HG02884 (cell line): ENCODE results near the gene EGLN1.
A peak's percentile ranks its signal among the peaks of the same experiment; 100 is the strongest.
"Not testable (repeated sequence)": the region's sequence is repeated elsewhere in the genome, so short reads cannot be mapped to it uniquely, and the experiment has no call there.

ENCODE experiments used
- ATAC-seq: cut with Tn5 transposase; IDR thresholded peaks from one replicate; pipeline ENCODE4 v1.9.1; 2021; ENCODE audit warnings: mild to moderate bottlenecking, moderate library complexity; ENCODE audit not compliant: unreplicated experiment

The EGLN1 gene

GRCh38 chr1:231421971-231422797 is at the start of gene EGLN1:
Gene EGLN1 (minus strand): TSS chr1:231422287. CDS start chr1:231421888, 399 bp downstream.
- ATAC-seq: peak; percentile 75

DNA sequence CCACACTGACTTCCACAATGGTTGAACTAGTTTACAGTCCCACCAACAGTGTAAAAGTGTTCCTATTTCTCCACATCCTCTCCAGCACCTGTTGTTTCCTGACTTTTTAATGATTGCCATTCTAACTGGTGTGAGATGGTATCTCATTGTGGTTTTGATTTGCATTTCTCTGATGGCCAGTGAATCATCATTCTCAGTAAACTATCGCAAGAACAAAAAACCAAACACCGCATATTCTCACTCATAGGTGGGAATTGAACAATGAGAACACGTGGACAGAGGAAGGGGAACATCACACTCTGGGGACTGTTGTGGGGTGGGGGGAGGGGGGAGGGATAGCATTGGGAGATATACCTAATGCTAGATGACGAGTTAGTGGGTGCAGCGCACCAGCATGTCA is 49.4 kb upstream of the EGLN1 start:
- ATAC-seq: not testable (repeated sequence)

DNA sequence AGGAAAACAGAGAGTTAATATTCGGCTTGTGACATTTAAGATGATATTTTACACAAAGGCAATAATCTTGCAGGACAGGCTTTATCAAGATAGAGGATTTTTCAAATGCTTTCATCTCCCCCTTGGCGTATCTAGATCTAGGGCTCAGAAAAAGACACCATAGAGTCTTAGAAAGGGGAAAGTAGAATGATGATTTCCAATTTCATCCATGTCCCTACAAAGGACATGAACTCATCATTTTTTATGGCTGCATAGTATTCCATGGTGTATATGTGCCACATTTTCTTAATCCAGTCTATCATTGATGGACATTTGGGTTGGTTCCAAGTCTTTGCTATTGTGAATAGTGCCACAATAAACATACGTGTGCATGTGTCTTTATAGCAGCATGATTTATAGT is 48.9 kb upstream of the EGLN1 start:
- not testable (repeated sequence) for ATAC-seq

DNA sequence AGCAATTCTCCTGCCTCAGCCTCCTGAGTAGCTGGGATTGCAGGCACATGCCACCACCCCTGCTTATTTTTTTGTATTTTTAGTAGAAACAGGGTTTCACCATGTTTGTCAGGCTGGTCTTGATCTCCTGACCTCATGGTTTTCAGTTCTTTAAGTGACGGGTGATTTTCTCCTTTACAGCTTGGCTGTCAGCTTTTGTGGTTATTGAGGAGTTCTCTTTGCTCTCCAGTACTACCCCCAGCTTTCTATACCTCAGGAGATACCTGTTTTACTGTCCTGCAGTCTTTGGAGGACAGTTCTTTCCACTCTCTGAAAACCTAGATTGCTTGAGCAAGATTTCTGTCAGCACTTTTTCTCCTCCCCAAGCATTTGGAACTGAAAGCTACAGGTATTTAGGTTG is 45.9 kb upstream of the EGLN1 start:
- ATAC-seq: no peak

DNA sequence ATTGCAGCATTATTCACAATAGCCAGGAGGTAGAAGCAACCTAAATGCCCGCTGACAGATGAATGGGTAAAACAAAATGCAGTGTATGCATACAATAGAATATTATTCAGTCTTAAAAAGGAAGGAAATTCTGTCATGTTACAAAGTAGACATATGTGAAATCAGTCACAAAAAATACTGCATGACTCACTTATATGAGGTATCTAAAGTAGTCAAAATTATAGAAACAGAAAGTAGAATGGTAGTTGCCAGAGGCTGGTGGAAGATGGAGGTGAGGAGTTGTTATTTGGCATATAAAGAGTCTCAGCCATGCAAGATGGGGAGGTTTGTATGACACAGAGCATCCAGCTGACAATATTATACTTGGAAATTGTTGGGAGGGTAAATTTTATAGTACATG is 43.0 kb upstream of the EGLN1 start:
- ATAC-seq: no peak

GRCh38 chr1:231463541-231463940 is 41.5 kb upstream of the EGLN1 start:
- no peak for ATAC-seq

DNA sequence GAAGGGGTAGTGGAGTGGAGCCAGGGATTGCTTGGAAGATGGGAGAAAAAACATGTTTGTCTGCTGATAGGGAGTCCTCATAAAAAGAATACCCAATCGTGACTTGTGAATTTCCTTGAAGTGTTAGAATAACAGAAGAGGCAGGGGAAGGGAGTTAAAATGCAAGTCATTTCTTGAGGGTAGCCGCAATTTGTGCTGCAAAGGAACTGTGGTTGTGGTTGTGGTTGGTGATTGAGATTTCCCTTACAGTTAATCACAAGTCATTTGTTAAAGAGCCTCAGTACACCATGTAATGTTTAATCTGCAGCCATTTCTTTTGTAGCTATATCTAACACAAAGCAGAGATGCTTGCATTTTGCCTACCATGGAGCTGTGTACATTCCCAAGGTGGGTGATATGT is 38.5 kb upstream of the EGLN1 start:
- peak; percentile 75 for ATAC-seq

- not testable (repeated sequence) for ATAC-seq
Observed at GRCh38 chr1:231459438-231459837, 37.4 kb upstream of the EGLN1 start.

DNA sequence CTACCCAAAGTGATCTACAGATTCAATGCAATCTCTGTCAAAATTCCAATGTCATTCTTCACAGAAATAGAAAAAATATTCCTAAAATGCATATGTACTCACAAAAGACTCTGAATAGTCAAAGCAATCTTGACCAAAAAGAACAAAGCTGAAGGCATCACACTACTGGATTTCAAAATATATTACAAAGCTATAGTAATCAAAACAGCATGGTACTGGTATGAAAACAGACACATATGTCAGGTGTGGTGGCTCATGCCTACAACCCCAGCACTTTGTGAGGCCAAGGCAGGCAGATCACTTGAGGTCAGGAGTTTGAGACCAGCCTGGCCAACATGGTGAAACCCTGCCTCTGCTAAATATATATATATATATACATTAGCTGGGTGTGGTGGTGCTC is 35.9 kb upstream of the EGLN1 start:
- not testable (repeated sequence) for ATAC-seq

DNA sequence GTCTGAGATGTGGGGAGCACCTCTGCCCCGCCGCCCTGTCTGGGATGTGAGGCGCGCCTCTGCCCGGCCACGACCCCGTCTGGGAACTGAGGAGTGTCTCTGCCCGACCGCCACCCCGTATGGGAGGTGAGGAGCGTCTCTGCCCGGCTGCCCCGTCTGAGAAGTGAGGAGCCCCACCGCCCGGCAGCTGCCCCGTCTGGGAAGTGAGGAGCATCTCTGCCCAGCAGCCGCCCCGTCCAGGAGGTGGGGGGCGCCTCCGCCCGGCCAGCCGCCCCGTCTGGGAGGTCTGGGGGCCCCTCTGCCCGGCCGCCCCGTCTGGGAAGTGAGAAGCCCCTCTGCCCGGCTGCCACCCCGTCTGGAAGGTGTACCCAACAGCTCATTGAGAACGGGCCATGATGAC is 32.0 kb upstream of the EGLN1 start:
- ATAC-seq: not testable (repeated sequence)

GRCh38 chr1:231446138-231446537 is 24.1 kb upstream of the EGLN1 start:
- ATAC-seq: no peak

DNA sequence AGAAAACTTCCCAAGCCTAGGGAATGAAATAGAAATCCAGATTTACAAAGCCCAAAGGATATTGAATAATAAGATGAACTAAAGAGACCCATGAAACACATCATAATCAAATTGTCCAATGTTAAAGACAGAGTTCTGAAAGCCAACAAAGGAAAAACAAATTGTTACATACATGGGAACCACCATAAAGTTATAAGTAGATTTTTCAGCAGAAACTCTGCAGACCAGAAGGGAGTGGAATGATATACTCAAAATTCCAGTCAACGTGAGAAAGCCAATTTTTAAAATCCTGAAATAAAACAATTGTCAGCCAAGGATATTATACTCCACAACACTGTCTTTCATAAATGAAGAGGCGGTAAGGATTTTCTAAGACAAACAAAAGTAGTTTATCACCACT is 22.0 kb upstream of the EGLN1 start:
- ATAC-seq: no peak

DNA sequence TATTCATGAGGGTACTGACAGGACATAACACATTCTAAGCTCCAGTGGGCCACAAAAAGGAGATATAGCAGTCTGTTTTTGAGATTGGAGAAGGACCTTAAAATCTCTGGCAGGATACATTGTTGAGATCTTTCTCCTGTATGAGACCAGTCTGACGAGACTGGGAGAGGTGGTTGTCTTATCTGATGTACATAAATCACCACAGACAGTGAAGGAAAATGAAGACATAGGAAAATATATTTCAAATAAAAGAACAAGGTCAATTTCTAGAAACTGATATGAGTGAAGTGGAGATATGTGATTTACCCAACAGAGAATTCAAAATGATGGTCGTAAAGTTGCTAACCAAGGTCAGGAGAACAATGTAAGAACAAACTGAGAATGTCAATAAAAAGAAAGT is 21.3 kb upstream of the EGLN1 start:
- ATAC-seq: no peak

GRCh38 chr1:231442735-231443134 is 20.6 kb upstream of the EGLN1 start:
- ATAC-seq: no peak

- no peak for ATAC-seq
Observed at GRCh38 chr1:231432996-231433395, 10.9 kb upstream of the EGLN1 start.

- ATAC-seq: no peak
Observed at GRCh38 chr1:231431665-231432415, 9.8 kb upstream of the EGLN1 start.

- not testable (repeated sequence) for ATAC-seq
Observed at GRCh38 chr1:231430678-231431352, 8.7 kb upstream of the EGLN1 start.

GRCh38 chr1:231428377-231428776 is 6.3 kb upstream of the EGLN1 start:
- ATAC-seq: no peak

DNA sequence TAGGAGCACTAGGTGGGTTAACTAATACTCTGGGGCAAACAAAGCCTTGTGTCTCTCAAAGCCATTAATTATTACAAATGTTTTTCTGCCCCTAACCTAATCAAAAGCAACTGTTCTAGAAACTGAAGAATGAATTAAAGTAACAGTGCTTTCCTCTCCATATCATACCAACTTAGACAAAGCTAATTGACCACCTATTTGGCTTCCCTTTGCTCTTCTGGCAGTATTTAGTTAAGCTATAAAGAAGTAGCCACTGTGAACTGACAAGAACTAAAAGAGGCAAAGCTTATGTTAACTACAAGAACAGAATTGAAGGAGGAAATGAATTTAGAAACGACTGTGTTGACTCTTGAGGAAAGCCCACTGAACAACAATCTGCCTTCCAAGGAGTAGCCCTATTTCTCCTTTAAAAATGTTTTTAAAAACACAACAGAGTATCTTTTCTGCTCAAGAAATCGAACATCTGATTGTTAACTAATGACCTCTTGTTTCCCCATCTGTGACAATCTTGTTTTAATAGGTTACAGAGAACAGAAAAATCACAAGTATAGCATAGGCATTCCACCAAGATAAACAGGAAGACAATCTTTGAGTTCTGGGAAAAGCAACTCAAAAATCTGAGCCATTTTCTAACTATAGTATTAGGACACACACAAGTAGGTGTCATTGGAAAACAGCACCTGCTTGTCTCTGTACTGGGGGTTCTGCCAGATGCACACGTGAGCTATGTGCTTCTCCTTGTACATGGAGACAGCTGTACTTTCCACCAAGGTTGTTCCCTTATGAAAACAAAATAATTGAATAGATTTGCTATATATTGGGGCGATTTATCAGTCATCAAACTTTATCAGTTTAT is 3.1 kb upstream of the EGLN1 start:
- ATAC-seq: no peak

DNA sequence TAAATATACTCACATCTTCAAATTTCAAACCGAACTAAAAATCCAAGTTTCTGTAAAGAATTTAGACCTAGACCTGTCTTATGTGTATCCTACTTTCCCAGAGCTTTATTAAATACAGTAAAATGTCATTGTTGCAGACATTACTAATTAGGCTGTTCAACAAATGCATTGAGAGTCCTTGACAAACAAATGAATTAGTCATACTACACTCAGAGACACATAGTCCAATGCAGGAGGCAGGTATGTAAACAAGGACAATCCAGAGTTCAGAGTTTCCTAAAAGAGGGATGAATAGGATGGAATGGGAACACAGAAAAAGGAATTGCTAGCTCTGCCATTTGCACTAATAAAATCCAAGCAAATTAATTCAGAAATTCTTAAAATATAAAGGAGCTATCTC is 1.6 kb upstream of the EGLN1 start:
- ATAC-seq: no peak
